ENCODE results near the gene TTC16. TPM values are rescaled to one million over a fixed set of nuclear protein-coding genes. Genes with fewer than 3 reads are reported as not detected.

The TTC16 gene
- total and polyA plus RNA-seq, 4 donors: 0.02 to 0.08 TPM; not detected in 2

GRCh38 chr9:127731938-127732337 lies 16.1 kb downstream of the TTC16 start:
- H3K4me3 ChIP-seq (ENCODE audit: low read depth in 1 of 3, low read length in 3 of 3): no peak overlapping the region
- H3K27ac ChIP-seq (ENCODE audit: low read depth in 1 of 2, low read length in 2 of 2): no peak overlapping the region
- no peak overlapping the region for H3K9ac ChIP-seq (ENCODE audit: low read depth in 1 of 2, low read length in 2 of 2)
- H3K36me3 ChIP-seq (ENCODE audit: control insufficient read depth in 4 of 4, insufficient read depth in 3 of 4, low read depth in 1 of 4, low read length in 3 of 4): peaks cover 0 to 3% (median 1%) of the 10 kb centered on the region in 4 donors
- TF ChIP-seq GABPA (IDR thresholded peaks at IDR 0.05 in 1 of 2, conservative IDR thresholded peaks at IDR 0.05 in 1 of 2) (no peak), TAF1 (conservative IDR thresholded peaks at IDR 0.05) (no peak), YY1 (IDR thresholded peaks at IDR 0.05) (no peak), RXRA (IDR thresholded peaks at IDR 0.05) (no peak), EGR1 (IDR thresholded peaks at IDR 0.05; ENCODE audit: low read depth in 2 of 2) (no peak)
- H3K27me3 ChIP-seq (ENCODE audit: control insufficient read depth in 4 of 4, insufficient read depth in 4 of 4, low read length in 3 of 4): no peaks in the 10 kb centered on the region
- 86% methylated on average over 16 of the region's 16 CpGs for WGBS
- H3K4me1 ChIP-seq (ENCODE audit: control insufficient read depth in 4 of 4, insufficient read depth in 4 of 4, low read length in 3 of 4): peaks cover 0 to 9% (median 7%) of the 10 kb centered on the region in 4 donors
- DNase-seq (ENCODE audit: low spot score): no peak
- no peaks in the 10 kb centered on the region for H3K9me3 ChIP-seq (ENCODE audit: control insufficient read depth in 4 of 4, low read length in 3 of 4)

GRCh38 chr9:127732444-127732843 lies 16.6 kb downstream of the TTC16 start:
- WGBS: 97% methylated on average over 21 of the region's 21 CpGs

More at GRCh38 chr9:127732444-127732843, 16.6 kb downstream of the TTC16 start:
- Histone ChIP-seq H3K36me3 (ENCODE audit: control insufficient read depth in 4 of 4, insufficient read depth in 3 of 4, low read depth in 1 of 4, low read length in 3 of 4) (peaks cover 0 to 3% (median 1%) of the 10 kb centered on the region in 4 donors), H3K27ac (ENCODE audit: low read depth in 1 of 2, low read length in 2 of 2) (no peak overlapping the region), H3K9ac (ENCODE audit: low read depth in 1 of 2, low read length in 2 of 2) (no peak overlapping the region), H3K9me3 (ENCODE audit: control insufficient read depth in 4 of 4, low read length in 3 of 4) (no peaks in the 10 kb centered on the region), H3K4me1 (ENCODE audit: control insufficient read depth in 4 of 4, insufficient read depth in 4 of 4, low read length in 3 of 4) (peaks cover 0 to 9% (median 7%) of the 10 kb centered on the region in 4 donors), H3K4me3 (ENCODE audit: low read depth in 1 of 3, low read length in 3 of 3) (no peak overlapping the region), H3K27me3 (ENCODE audit: control insufficient read depth in 4 of 4, insufficient read depth in 4 of 4, low read length in 3 of 4) (no peaks in the 10 kb centered on the region)
- no peak for DNase-seq (ENCODE audit: low spot score)
- no peak for TF ChIP-seq REST (IDR thresholded peaks at IDR 0.05)
- TF ChIP-seq FOXA2 (IDR thresholded peaks at IDR 0.05): no peak
- no peak for TF ChIP-seq RAD21 (IDR thresholded peaks at IDR 0.05)
- no peak for TF ChIP-seq ZBTB33 (IDR thresholded peaks at IDR 0.05)
- no peak for TF ChIP-seq NR2F2 (IDR thresholded peaks at IDR 0.05)
- TF ChIP-seq RXRA (IDR thresholded peaks at IDR 0.05): no peak
